ENCODE measurements around the gene GPC5.

The GPC5 gene

DNA sequence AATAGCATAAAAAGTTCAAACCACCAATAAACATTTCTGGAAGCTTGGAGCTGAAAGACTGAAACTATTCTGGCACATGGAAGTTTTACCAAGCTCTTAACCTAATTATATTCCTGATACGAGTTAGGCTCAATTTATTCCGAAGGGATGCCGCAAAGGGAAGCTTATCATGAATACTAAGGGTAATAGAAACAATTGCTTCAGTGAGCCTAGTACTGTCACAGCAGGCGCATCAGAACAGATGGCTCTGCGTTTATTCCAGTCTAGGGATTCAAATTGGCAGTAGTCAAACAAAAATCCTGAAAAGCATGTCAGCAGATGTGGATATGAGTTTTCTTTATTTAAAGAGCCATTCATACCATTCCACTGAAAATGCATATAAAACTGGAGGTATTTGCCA is 779.5 kb downstream of the GPC5 start:
- Histone ChIP-seq H3K36me3 (ENCODE audit: control insufficient read depth, insufficient read depth, low read length, severe bottlenecking) (no peaks in the 10 kb centered on the region), H3K4me1 (ENCODE audit: control insufficient read depth, insufficient read depth, low read length) (no peaks in the 10 kb centered on the region), H3K4me3 (ENCODE audit: low read length) (no peak overlapping the region), H3K9me3 (ENCODE audit: control insufficient read depth, low read length) (no peaks in the 10 kb centered on the region), H3K9ac (ENCODE audit: low read length) (no peak overlapping the region), H3K27me3 (replicated peaks; ENCODE audit: control insufficient read depth, insufficient read depth, low read length) (no peaks in the 10 kb centered on the region)
- DNase-seq (ENCODE audit: low read depth), result no peak

- Histone ChIP-seq H3K36me3 (ENCODE audit: control insufficient read depth, insufficient read depth, low read length, severe bottlenecking) (no peaks in the 10 kb centered on the region), H3K27me3 (replicated peaks; ENCODE audit: control insufficient read depth, insufficient read depth, low read length) (no peaks in the 10 kb centered on the region), H3K9me3 (ENCODE audit: control insufficient read depth, low read length) (no peaks in the 10 kb centered on the region), H3K4me1 (ENCODE audit: control insufficient read depth, insufficient read depth, low read length) (no peaks in the 10 kb centered on the region), H3K4me3 (ENCODE audit: low read length) (no peak overlapping the region), H3K9ac (ENCODE audit: low read length) (no peak overlapping the region)
- no peak for DNase-seq (ENCODE audit: low read depth)
Measured at GRCh38 chr13:92179223-92179622, 780.8 kb downstream of the GPC5 start.

DNA sequence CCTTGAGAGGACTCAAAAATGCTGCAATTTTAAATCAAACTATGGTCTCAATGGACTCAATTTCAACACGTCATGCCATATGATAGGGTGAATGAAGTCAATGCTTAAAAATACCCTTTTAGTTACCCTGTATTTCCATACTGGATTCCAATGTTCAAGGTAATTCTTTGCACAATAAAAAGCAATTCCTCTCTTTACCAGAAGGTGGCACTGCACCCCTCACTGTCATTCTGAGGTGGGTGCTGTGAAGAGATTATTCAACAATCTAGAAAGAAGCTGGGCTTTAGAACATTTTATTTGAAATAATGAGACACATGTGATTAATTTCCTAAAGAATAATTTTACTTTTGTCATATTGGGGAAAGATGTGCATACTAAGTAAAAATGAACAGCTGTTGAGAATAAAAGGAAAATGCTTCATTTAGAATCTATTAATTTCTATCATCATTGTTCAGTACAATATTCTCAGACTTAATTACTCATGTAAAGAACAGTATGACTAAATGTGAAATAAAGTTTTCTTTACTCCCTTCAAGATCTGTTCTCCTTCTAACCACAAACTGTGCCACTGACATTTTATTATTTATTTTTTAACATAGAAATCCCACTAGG is 789.1 kb downstream of the GPC5 start:
- Histone ChIP-seq H3K9ac (ENCODE audit: low read length) (no peak overlapping the region), H3K4me3 (ENCODE audit: low read length) (no peak overlapping the region), H3K36me3 (ENCODE audit: control insufficient read depth, insufficient read depth, low read length, severe bottlenecking) (no peaks in the 10 kb centered on the region), H3K9me3 (ENCODE audit: control insufficient read depth, low read length) (peaks cover 15% of the 10 kb centered on the region), H3K4me1 (ENCODE audit: control insufficient read depth, insufficient read depth, low read length) (no peaks in the 10 kb centered on the region), H3K27me3 (replicated peaks; ENCODE audit: control insufficient read depth, insufficient read depth, low read length) (no peaks in the 10 kb centered on the region)
- DNase-seq (ENCODE audit: low read depth), result peak; percentile 50

DNA sequence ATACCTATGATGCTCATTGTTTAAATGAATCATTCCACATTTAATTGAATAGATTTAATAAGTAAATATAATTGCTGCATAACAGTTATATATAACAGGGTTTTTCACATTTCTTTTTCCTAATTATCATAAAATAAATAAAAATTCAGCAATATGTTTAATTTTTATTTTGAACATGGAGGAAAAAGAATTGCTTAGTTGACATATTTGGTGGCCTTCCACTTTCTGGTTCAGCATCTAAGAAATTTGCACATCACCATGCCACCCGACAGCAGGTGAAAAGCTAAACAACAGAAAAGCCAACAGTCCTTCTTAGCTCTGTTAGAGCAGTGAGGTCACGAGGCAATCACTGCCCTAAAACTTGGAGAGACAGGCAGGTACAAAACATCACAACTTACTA is 790.2 kb downstream of the GPC5 start:
- no peaks in the 10 kb centered on the region for H3K4me1 ChIP-seq (ENCODE audit: control insufficient read depth, insufficient read depth, low read length)

GRCh38 chr13:92196591-92197256 is 798.3 kb downstream of the GPC5 start:
- no peak for DNase-seq (ENCODE audit: low read depth)
- Histone ChIP-seq H3K9me3 (ENCODE audit: control insufficient read depth, low read length) (no peaks in the 10 kb centered on the region), H3K27me3 (replicated peaks; ENCODE audit: control insufficient read depth, insufficient read depth, low read length) (no peaks in the 10 kb centered on the region), H3K4me1 (ENCODE audit: control insufficient read depth, insufficient read depth, low read length) (no peaks in the 10 kb centered on the region), H3K9ac (ENCODE audit: low read length) (no peak overlapping the region), H3K4me3 (ENCODE audit: low read length) (no peak overlapping the region), H3K36me3 (ENCODE audit: control insufficient read depth, insufficient read depth, low read length, severe bottlenecking) (no peaks in the 10 kb centered on the region)

More for the DNA sequence above, 790.2 kb downstream of the GPC5 start:
- Histone ChIP-seq H3K36me3 (ENCODE audit: control insufficient read depth, insufficient read depth, low read length, severe bottlenecking) (no peaks in the 10 kb centered on the region), H3K4me3 (ENCODE audit: low read length) (no peak overlapping the region), H3K9ac (ENCODE audit: low read length) (no peak overlapping the region), H3K9me3 (ENCODE audit: control insufficient read depth, low read length) (peaks cover 15% of the 10 kb centered on the region), H3K27me3 (replicated peaks; ENCODE audit: control insufficient read depth, insufficient read depth, low read length) (no peaks in the 10 kb centered on the region)
- DNase-seq (ENCODE audit: low read depth), result no peak

DNA sequence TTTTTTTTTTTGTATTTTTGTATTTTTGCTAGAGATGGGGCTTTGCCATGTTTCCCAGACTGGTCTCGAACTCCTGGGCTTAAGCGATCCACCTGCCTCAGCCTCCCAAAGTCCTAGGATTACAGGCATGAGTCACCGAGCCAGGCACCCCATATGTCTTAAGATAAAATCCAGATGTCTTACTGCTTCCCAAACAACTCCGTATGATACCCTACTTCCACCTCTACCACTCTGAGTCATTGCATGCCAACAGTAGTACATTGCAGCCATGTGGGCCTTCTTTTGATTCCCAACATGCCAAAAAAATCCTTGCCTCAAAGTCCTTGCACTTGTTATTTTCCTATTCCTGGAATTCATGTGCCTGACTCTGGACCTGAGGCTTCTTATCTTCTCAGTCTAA is 799.2 kb downstream of the GPC5 start:
- Histone ChIP-seq H3K36me3 (ENCODE audit: control insufficient read depth, insufficient read depth, low read length, severe bottlenecking) (no peaks in the 10 kb centered on the region), H3K9me3 (ENCODE audit: control insufficient read depth, low read length) (no peaks in the 10 kb centered on the region), H3K27me3 (replicated peaks; ENCODE audit: control insufficient read depth, insufficient read depth, low read length) (no peaks in the 10 kb centered on the region), H3K4me3 (ENCODE audit: low read length) (no peak overlapping the region), H3K4me1 (ENCODE audit: control insufficient read depth, insufficient read depth, low read length) (no peaks in the 10 kb centered on the region), H3K9ac (ENCODE audit: low read length) (no peak overlapping the region)
- no peak for DNase-seq (ENCODE audit: low read depth)

GRCh38 chr13:92218615-92219014 is 820.2 kb downstream of the GPC5 start:
- H3K9me3 ChIP-seq (ENCODE audit: control insufficient read depth, low read length), result no peaks in the 10 kb centered on the region
- H3K9ac ChIP-seq (ENCODE audit: low read length), result no peak overlapping the region
- DNase-seq (ENCODE audit: low read depth), result no peak
- H3K4me1 ChIP-seq (ENCODE audit: control insufficient read depth, insufficient read depth, low read length), result no peaks in the 10 kb centered on the region
- H3K27me3 ChIP-seq (replicated peaks; ENCODE audit: control insufficient read depth, insufficient read depth, low read length), result peaks cover 19% of the 10 kb centered on the region
- no peak overlapping the region for H3K4me3 ChIP-seq (ENCODE audit: low read length)
- no peaks in the 10 kb centered on the region for H3K36me3 ChIP-seq (ENCODE audit: control insufficient read depth, insufficient read depth, low read length, severe bottlenecking)

DNA sequence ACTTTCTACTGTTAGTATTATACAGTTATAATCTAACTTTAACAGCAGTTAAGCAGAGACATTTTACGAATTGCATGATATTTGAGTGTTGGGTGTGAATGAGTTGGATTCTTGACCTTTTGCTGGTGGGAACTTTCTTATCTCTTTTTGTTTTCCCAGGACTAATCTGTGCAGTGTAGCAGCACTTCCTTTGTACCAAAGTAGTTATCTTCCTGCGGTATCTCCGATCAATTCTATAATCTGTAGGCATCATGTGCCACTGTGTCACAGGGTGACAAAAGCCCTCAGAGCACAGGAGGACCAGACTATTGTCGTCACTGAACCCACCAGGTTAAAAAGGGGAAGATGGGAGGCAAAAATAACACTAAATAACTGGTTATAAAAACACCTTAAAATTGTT is 823.5 kb downstream of the GPC5 start:
- H3K4me3 ChIP-seq (ENCODE audit: low read length), result no peak overlapping the region
- no peaks in the 10 kb centered on the region for H3K36me3 ChIP-seq (ENCODE audit: control insufficient read depth, insufficient read depth, low read length, severe bottlenecking)
- H3K27me3 ChIP-seq (replicated peaks; ENCODE audit: control insufficient read depth, insufficient read depth, low read length), result peaks cover under 1% of the 10 kb centered on the region
- DNase-seq (ENCODE audit: low read depth), result no peak
- no peaks in the 10 kb centered on the region for H3K9me3 ChIP-seq (ENCODE audit: control insufficient read depth, low read length)
- H3K4me1 ChIP-seq (ENCODE audit: control insufficient read depth, insufficient read depth, low read length), result peaks cover 11% of the 10 kb centered on the region
- H3K9ac ChIP-seq (ENCODE audit: low read length), result no peak overlapping the region

DNA sequence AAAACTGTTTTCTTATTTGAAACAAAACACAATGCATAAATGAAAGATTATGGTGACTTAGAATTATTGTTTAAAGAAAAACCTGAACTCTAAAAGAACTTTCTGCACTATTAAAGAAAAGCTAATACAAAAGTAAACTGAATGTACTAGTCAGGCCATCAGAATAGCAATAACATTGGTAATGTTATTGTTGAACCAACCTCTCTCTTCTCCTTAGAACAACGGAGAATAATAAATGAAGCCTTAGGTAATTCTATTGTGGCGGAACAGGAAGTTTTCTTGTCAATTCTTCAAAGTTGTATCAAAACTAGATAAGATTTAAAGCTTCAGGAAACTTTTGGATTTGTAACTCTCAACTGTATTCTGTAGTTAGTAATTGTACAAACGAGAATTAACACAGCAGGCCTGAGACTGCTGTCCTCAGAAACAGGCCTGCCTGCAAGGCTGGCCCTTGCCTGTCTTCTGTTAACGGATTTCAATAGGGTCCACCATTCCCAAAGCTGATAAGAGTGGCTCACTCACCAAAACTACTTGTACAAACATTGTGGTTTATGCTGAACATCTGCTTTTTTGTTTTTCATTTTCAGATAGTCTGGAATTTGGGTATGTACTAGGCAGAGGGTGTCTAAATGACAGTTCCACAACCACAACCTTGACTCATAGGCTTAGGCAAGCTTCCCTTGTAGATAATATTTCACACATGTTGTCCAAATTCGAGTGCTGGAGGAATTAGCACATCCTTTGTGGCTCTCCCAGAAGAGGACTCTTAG is 825.8 kb downstream of the GPC5 start:
- no peaks in the 10 kb centered on the region for H3K27me3 ChIP-seq (replicated peaks; ENCODE audit: control insufficient read depth, insufficient read depth, low read length)
- no peaks in the 10 kb centered on the region for H3K9me3 ChIP-seq (ENCODE audit: control insufficient read depth, low read length)
- H3K9ac ChIP-seq (ENCODE audit: low read length), result peak overlapping the region; percentile 16
- H3K36me3 ChIP-seq (ENCODE audit: control insufficient read depth, insufficient read depth, low read length, severe bottlenecking), result no peaks in the 10 kb centered on the region
- H3K4me3 ChIP-seq (ENCODE audit: low read length), result no peak overlapping the region
- DNase-seq (ENCODE audit: low read depth), result no peak
- peaks cover 11% of the 10 kb centered on the region for H3K4me1 ChIP-seq (ENCODE audit: control insufficient read depth, insufficient read depth, low read length)

GRCh38 chr13:92224825-92225224 is 826.4 kb downstream of the GPC5 start:
- no peak overlapping the region for H3K9ac ChIP-seq (ENCODE audit: low read length)
- H3K4me3 ChIP-seq (ENCODE audit: low read length), result no peak overlapping the region
- DNase-seq (ENCODE audit: low read depth), result no peak
- peaks cover 11% of the 10 kb centered on the region for H3K4me1 ChIP-seq (ENCODE audit: control insufficient read depth, insufficient read depth, low read length)
- H3K9me3 ChIP-seq (ENCODE audit: control insufficient read depth, low read length), result no peaks in the 10 kb centered on the region
- H3K36me3 ChIP-seq (ENCODE audit: control insufficient read depth, insufficient read depth, low read length, severe bottlenecking), result no peaks in the 10 kb centered on the region
- no peaks in the 10 kb centered on the region for H3K27me3 ChIP-seq (replicated peaks; ENCODE audit: control insufficient read depth, insufficient read depth, low read length)

DNA sequence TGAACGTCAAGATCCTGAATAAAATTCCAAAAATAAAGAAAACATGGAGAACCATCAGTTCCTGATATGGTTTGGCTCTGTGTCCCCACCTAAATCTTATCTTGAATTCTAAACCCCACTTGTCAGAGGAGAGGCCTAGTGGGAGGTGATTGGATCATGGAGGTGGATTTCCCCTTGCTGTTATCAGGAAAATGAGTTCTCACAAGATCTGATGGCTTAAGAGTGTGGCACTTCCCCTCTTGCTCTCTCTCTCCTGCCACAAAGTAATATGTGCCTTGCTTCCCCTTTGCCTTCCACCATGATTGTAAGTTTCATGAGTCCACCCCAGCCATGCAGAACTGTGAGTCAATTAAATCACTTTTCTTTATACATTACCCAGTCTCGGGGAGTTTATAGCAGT is 827.4 kb downstream of the GPC5 start:
- no peak for DNase-seq (ENCODE audit: low read depth)
- Histone ChIP-seq H3K9me3 (ENCODE audit: control insufficient read depth, low read length) (no peaks in the 10 kb centered on the region), H3K27me3 (replicated peaks; ENCODE audit: control insufficient read depth, insufficient read depth, low read length) (no peaks in the 10 kb centered on the region)

More for the DNA sequence above, 827.4 kb downstream of the GPC5 start:
- Histone ChIP-seq H3K4me1 (ENCODE audit: control insufficient read depth, insufficient read depth, low read length) (peaks cover 11% of the 10 kb centered on the region), H3K9ac (ENCODE audit: low read length) (no peak overlapping the region), H3K36me3 (ENCODE audit: control insufficient read depth, insufficient read depth, low read length, severe bottlenecking) (no peaks in the 10 kb centered on the region), H3K4me3 (ENCODE audit: low read length) (no peak overlapping the region)

Data from adipocyte (in vitro differentiated cells).